Hepatocyte (in vitro differentiated cells): ENCODE measurements around the gene GOLGA2. TPM values are rescaled to one million over a fixed set of nuclear protein-coding genes. Genes with fewer than 3 reads are reported as not detected.

Experiments
- DNase-seq: peaks from one replicate; pipeline ENCODE4 v3.0.0-alpha.2; 2016; ENCODE audit warnings: low spot score
- H2AFZ ChIP-seq: fragments of 200-600 bp; sonication (generic); 2 replicates; pipeline ENCODE4 v1.6.0; 2016; ENCODE audit warnings: antibody characterized with exemption, mild to moderate bottlenecking
- H3K27ac ChIP-seq: fragments of 200-600 bp; sonication (generic); 2 replicates; pipeline ENCODE4 v1.5.1; 2016; ENCODE audit warnings: mild to moderate bottlenecking
- H3K27me3 ChIP-seq: fragments of 200-600 bp; sonication (generic); 2 replicates; pipeline ENCODE4 v1.6.1; 2016
- H3K36me3 ChIP-seq: fragments of 200-600 bp; sonication (generic); replicated peaks from 2 replicates; pipeline ENCODE4 v1.5.1; 2016; ENCODE audit warnings: low read depth; ENCODE audit not compliant: insufficient read depth
- H3K4me1 ChIP-seq: fragments of 200-600 bp; sonication (generic); 2 replicates; pipeline ENCODE4 v1.5.1; 2016; ENCODE audit warnings: mild to moderate bottlenecking, moderate library complexity; ENCODE audit not compliant: insufficient read depth
- H3K4me2 ChIP-seq: fragments of 200-600 bp; sonication (generic); 2 replicates; pipeline ENCODE4 v1.6.0; 2016
- H3K4me3 ChIP-seq: fragments of 200-600 bp; sonication (generic); 2 replicates; pipeline ENCODE4 v1.5.1; 2016; ENCODE audit warnings: mild to moderate bottlenecking
- H3K79me2 ChIP-seq: fragments of 200-600 bp; sonication (generic); 2 replicates; pipeline ENCODE4 v1.6.0; 2017; ENCODE audit warnings: mild to moderate bottlenecking
- H3K9me2 ChIP-seq: fragments of 200-600 bp; sonication (generic); replicated peaks from 2 replicates; pipeline ENCODE4 v1.6.0; 2017; ENCODE audit warnings: mild to moderate bottlenecking; ENCODE audit not compliant: insufficient read depth
- H3K9me3 ChIP-seq: fragments of 200-600 bp; sonication (generic); 2 replicates; pipeline ENCODE4 v1.5.1; 2016; ENCODE audit warnings: low read depth, mild to moderate bottlenecking
- H4K20me1 ChIP-seq: fragments of 200-600 bp; sonication (generic); 2 replicates; pipeline ENCODE4 v1.6.0; 2016; ENCODE audit warnings: mild to moderate bottlenecking; ENCODE audit not compliant: insufficient read depth, poor library complexity, severe bottlenecking
- EZH2 ChIP-seq: fragments of 200-600 bp; sonication (generic); IDR thresholded peaks from 2 replicates; pipeline ENCODE4 v1.6.1; 2016; ENCODE audit warnings: antibody characterized with exemption, mild to moderate bottlenecking, borderline replicate concordance
- EZH2phosphoT487 ChIP-seq: fragments of 200-600 bp; sonication (generic); IDR thresholded peaks from one replicate; pipeline ENCODE4 v1.6.1; 2018; ENCODE audit warnings: antibody characterized with exemption, mild to moderate bottlenecking, low read depth, moderate library complexity; ENCODE audit not compliant: unreplicated experiment, severe bottlenecking
- WGBS: methylation state at CpG from one replicate; pipeline ENCODE4 v1.1.6; 2016; ENCODE audit warnings: low lambda C conversion rate; ENCODE audit errors: missing lambda C conversion rate; 5-methylcytosine and 5-hydroxymethylcytosine counted together
- polyA plus RNA-seq: library from polyadenylated mRNA; unstranded; fragments of >200 nt; fragmentation: Nextera tagmentation; extraction: Ambion mirVana; gene quantifications from 2 replicates; pipeline ENCODE4 v1.2.1, GENCODE V29; 2016
- total RNA-seq: library from RNA; depleted of rRNA; stranded (reverse); fragments of >200 nt; gene quantifications from 2 replicates; pipeline ENCODE4 v1.2.3, GENCODE V29; 2014
- TF ChIP-seq, protein P1 (sequence below): fragments of 200-600 bp; sonication (generic); IDR thresholded peaks from 2 replicates; pipeline ENCODE4 v1.5.1; 2016; ENCODE audit warnings: antibody characterized with exemption, mild to moderate bottlenecking; ENCODE audit not compliant: poor library complexity

Gene GOLGA2
- total and polyA plus RNA-seq, 2 experiments from 2014 or later = 37.6 to 79.9 TPM

DNA sequence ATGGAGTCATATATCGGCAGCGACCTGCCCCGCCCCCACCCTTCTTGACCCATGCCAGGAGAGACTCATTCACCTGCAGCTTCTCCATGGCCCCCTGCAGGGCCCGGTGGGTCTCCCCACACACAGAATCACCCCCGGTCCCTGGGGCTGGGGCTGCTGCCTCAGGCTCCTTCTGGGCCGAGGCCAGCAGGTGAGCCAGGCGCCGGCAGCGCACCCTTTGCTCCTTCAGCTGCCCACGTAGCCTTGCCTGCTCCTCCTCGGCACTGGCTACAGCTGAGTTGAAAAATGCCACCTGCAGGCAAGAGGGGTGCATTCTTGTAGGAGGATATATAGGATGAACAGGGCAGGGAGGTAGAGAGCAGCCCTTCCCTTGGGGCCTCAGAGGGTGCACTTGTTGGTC, 17.9 kb downstream of the GOLGA2 start:
- peaks cover 3% of the 10 kb centered on the region for H3K36me3 ChIP-seq
- 97% methylated on average over 7 of the region's 11 CpGs for WGBS

DNA sequence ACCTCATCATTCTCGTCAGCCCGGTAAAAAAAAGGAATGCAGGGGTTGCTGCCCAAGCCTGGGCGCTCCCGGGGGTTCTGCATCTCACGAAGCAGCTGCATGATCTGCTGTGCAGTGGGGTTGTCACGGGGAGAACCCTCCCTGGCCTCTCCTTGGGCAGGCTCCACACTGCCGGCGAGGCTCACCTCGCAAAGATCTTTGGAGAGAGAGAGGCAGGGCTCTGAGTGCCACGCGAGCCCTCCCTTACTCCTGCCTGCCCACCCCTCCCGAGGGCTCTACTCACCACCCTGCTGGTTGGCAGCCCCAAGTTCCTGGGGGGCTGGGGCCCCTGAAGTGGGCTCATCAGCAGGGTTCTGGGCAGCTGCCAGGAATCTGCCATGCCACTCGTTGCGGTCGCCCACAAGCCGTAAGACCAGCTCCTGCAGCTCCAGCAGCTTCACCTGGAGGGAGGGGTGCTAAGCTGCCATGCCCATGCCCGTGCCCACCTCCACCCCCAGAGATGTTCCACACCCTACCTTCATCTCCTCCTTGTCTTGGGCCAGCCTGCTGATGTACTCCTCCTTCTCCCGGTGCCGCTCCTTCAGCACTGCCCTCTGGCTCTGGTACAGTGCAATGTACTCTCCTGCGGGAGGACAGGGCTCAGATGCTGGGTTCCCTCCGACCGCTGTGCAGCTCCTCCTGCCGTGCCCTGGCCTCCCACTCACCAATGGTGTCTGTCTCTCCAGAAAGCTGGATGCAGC, 18.6 kb downstream of the GOLGA2 start:
- Histone ChIP-seq H3K4me2 (no peak overlapping the region), H2AFZ (no peak overlapping the region), H3K4me1 (no peaks in the 10 kb centered on the region), H3K27me3 (no peaks in the 10 kb centered on the region), H3K4me3 (no peak overlapping the region), H3K79me2 (no peaks in the 10 kb centered on the region), H3K27ac (no peak overlapping the region), H3K9me3 (no peaks in the 10 kb centered on the region), H3K9me2 (no peaks in the 10 kb centered on the region), H4K20me1 (no peaks in the 10 kb centered on the region), H3K36me3 (peaks cover 3% of the 10 kb centered on the region)
- no peak for DNase-seq
- 89% methylated on average over 21 of the region's 23 CpGs for WGBS
- TF ChIP-seq, protein P1, sequence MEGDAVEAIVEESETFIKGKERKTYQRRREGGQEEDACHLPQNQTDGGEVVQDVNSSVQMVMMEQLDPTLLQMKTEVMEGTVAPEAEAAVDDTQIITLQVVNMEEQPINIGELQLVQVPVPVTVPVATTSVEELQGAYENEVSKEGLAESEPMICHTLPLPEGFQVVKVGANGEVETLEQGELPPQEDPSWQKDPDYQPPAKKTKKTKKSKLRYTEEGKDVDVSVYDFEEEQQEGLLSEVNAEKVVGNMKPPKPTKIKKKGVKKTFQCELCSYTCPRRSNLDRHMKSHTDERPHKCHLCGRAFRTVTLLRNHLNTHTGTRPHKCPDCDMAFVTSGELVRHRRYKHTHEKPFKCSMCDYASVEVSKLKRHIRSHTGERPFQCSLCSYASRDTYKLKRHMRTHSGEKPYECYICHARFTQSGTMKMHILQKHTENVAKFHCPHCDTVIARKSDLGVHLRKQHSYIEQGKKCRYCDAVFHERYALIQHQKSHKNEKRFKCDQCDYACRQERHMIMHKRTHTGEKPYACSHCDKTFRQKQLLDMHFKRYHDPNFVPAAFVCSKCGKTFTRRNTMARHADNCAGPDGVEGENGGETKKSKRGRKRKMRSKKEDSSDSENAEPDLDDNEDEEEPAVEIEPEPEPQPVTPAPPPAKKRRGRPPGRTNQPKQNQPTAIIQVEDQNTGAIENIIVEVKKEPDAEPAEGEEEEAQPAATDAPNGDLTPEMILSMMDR = no peak
- TF ChIP-seq EZH2phosphoT487 (no peak), EZH2 (no peak)

More for the DNA sequence above, 17.9 kb downstream of the GOLGA2 start:
- no peak overlapping the region for H3K27ac ChIP-seq
- DNase-seq = no peak
- TF ChIP-seq EZH2phosphoT487 (no peak), EZH2 (no peak)
- TF ChIP-seq, protein P1 = no peak
- no peaks in the 10 kb centered on the region for H3K4me1 ChIP-seq
- no peaks in the 10 kb centered on the region for H3K79me2 ChIP-seq
- H3K27me3 ChIP-seq = no peaks in the 10 kb centered on the region
- H2AFZ ChIP-seq = no peak overlapping the region
- no peak overlapping the region for H3K4me2 ChIP-seq
- no peak overlapping the region for H3K4me3 ChIP-seq
- H3K9me2 ChIP-seq = no peaks in the 10 kb centered on the region
- H3K9me3 ChIP-seq = no peaks in the 10 kb centered on the region
- H4K20me1 ChIP-seq = no peaks in the 10 kb centered on the region

DNA sequence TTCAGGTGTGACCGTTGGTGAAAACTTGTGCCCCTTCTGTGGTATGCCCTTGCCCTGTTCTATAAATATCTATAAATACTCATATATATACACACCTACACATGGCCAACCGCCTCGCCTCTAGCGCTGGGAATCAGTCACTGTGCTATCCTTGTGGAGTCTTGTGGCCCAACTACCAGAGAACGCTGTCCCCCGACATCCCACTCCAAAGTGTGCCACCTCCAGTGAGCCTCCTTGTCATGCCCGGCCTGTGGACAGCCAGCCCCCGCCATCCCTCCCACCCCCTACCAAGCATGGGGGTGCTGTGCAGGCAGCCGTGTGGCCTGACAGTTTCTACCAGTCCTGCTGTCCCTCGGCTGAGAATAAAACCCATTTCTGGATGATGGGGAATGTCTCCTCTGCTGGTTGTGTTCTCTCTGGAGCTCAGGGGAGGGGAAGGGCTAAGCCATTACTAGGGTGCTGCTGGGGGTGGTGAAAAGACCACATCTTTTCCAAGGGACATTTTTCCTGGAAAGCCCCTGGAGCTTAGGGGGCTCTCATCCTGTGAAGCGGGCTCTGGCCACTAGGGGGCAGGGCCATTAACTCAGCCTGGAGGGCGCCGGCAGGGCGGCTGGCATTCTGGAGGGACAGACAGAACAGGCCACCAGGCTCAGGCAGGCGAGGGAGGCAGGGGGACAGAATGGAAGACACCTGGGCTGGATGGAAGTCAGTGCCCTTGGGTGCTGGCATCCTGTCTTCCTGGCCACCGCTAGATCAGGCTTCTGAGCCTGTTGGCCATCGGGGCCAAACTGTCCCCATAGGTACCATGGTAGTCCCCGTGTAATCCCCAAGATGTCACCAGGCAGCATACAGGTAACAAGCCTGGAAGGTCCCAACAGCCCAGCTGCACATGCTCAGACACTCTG, 20.7 kb downstream of the GOLGA2 start:
- Histone ChIP-seq H3K27me3 (no peaks in the 10 kb centered on the region), H4K20me1 (no peaks in the 10 kb centered on the region), H3K79me2 (no peaks in the 10 kb centered on the region), H3K27ac (peak overlapping the region; percentile 48), H3K4me1 (no peaks in the 10 kb centered on the region), H3K36me3 (no peaks in the 10 kb centered on the region), H3K9me2 (no peaks in the 10 kb centered on the region), H2AFZ (no peak overlapping the region), H3K4me3 (no peak overlapping the region), H3K9me3 (no peaks in the 10 kb centered on the region), H3K4me2 (no peak overlapping the region)
- 65% methylated on average over 17 of the region's 18 CpGs for WGBS
- DNase-seq = peak; percentile 83
- TF ChIP-seq, protein P1 = peak; percentile 81
- TF ChIP-seq EZH2phosphoT487 = no peak
